Fibroblast of mammary gland (primary cell): Measurements from ENCODE around the gene WDR20.

ENCODE experiments used
- DNase-seq: peaks from one replicate; pipeline ENCODE4 v3.0.0-alpha.2; 2010; ENCODE audit warnings: low read depth
- H3K4me3 ChIP-seq: 2 replicates; pipeline ENCODE4 v1.5.1; 2011; ENCODE audit warnings: low read depth, mild to moderate bottlenecking, low read length, moderate library complexity; ENCODE audit not compliant: control insufficient read depth
- TF ChIP-seq, protein P1 (sequence below): conservative IDR thresholded peaks from 2 replicates; pipeline ENCODE4 v1.5.1; 2011; ENCODE audit warnings: low read depth, low read length, inconsistent platforms; ENCODE audit not compliant: control insufficient read depth, insufficient read depth

The WDR20 gene

DNA sequence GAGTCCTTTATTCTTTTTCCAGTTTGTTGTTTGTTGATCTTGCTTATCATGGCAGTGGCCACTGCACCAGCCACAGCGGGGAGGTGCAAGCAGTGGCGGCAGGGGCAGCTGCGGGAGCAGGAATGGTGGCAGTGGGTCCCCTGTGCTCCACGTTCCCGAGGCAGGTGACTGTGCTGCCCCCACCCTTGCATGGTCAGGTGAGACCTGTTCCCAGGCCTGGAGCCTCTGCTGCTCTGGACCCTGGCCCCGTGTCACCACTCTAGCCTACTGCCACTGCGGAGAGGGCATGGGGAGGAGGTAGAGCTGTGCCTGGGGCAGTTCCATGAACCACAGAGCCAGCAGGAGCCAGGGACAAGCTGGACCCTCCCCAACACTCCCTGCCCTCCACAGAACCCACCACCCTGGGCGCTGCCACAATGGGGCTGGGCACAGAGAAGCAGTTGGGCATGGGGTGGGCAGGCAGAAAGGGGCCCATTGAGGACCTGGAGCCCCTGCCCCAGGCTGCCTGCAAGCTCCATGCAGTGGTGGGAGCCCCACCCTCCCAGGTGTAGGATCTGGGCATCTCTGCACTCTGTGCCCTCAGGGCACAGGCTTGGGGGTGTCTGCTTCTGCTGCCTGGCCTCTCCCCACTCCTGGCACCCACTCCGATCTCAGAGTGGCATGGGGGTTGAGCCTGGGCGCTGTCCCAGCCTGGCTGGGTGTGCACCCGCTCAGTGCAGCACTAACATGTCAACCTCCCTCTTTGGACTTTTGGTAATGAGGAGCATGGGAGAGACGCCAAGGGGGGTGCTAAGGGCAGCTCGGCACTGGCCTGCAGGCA lies 23.1 kb upstream of the WDR20 start:
- H3K4me3 ChIP-seq = no peak overlapping the region
- no peak for DNase-seq
- TF ChIP-seq, protein P1, sequence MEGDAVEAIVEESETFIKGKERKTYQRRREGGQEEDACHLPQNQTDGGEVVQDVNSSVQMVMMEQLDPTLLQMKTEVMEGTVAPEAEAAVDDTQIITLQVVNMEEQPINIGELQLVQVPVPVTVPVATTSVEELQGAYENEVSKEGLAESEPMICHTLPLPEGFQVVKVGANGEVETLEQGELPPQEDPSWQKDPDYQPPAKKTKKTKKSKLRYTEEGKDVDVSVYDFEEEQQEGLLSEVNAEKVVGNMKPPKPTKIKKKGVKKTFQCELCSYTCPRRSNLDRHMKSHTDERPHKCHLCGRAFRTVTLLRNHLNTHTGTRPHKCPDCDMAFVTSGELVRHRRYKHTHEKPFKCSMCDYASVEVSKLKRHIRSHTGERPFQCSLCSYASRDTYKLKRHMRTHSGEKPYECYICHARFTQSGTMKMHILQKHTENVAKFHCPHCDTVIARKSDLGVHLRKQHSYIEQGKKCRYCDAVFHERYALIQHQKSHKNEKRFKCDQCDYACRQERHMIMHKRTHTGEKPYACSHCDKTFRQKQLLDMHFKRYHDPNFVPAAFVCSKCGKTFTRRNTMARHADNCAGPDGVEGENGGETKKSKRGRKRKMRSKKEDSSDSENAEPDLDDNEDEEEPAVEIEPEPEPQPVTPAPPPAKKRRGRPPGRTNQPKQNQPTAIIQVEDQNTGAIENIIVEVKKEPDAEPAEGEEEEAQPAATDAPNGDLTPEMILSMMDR = no peak

DNA sequence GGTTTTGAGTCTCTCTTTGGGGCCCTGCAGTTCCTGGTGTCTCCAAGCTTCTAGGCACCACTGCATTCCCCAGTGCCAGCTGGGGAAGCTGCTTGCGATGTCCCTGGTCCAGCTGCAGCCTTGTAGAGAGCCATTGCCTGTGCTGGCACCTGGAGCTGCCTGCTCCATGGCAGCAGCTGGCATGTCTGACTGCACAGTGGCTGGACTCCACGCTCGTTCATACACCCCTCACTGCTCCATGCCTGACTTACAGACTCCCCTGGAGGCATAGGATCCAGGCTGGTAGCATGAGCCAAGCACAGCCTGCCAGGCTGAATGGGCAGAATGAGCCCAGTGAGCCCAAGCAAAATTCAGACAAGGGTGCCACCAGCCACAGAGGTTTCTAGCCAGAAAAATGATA lies 21.8 kb upstream of the WDR20 start:
- no peak for DNase-seq
- TF ChIP-seq, protein P1 = no peak
- no peak overlapping the region for H3K4me3 ChIP-seq

DNA sequence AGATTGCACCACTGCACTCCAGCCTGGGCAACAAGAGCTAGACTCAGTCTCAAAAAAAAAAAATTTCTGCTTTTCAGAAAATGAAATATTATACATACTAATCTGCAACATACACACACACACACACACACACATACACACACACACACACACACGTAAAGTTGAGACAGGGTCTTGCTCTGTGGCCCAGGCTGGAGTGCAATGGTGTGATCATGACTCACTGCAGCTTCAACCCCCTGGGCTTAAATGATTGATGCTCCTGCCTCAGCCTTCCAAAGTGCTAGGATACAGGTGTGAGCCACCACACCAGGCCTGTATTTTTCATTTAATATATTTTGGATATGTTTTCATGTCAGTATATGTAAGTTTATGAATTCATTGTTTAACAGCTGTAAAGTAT lies 18.8 kb upstream of the WDR20 start:
- TF ChIP-seq, protein P1 = no peak
- DNase-seq = no peak
- H3K4me3 ChIP-seq = no peak overlapping the region

DNA sequence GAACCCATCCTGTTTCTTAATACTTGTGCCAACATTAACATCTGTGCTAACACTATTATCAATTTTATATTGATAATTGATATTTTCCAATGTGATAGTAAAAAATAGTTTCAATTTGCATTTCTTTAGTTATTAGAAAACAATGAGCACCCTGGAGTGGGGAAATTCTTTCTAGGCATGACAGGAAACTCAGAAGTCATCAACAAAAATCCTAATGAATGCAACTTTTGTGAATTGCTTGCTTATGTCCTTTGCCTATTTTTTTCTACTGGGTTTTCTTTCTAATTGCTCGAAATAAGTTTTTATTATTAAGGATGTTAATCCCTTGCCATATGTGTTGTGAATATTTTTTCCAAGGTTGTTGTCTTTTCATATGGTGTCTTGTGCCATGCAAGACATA lies 18.1 kb upstream of the WDR20 start:
- no peak for DNase-seq
- no peak overlapping the region for H3K4me3 ChIP-seq
- TF ChIP-seq, protein P1 = no peak

DNA sequence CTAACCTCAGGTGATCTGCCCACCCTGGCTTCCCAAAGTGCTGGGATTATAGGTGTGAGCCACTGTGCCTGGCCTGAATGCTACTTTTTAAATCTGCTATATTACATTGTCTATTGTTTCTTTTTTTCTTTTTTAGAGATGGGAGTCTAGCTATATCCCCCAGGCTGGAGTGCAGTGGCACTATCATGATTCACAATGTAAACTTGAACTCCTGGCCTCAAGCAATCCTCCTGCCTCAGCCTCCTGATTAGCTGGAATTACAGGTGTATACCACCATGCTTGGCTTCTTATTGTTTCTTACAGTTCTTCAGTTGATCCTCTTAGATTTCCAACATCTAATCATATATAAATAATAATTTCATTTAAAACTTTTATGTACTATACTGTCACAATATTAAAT lies 15.3 kb upstream of the WDR20 start:
- H3K4me3 ChIP-seq = no peak overlapping the region
- TF ChIP-seq, protein P1 = no peak
- DNase-seq = no peak

DNA sequence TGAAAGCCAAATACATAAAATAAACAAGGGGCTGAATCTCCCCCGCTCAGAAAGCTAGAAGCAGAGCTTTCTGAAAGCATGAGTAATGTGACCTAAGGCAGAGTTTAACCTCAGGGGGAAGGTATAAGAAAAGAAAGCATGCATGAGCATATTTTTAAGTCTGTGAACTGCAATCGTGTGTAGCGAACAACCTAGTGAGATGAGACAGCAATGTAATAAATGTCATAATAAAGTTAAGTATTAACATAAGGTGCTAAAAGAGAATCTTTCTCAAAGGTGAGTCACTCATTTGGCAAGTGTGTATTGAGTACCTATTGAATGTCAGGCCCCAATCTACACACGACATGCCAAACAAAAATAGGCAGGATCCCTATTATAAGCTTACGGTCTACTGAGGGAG lies 14.2 kb upstream of the WDR20 start:
- no peak overlapping the region for H3K4me3 ChIP-seq
- DNase-seq = no peak
- TF ChIP-seq, protein P1 = no peak
